Uterus (tissue), 2 donors: ENCODE measurements around the gene RGS6.

ENCODE experiments used
- POLR2A ChIP-seq, 2 donors: fragments of 450-650 bp; IDR thresholded peaks; one replicate each; pipeline ENCODE4 v1.6.1; 2016; ENCODE audit warnings: antibody characterized with exemption in 2 of 2, mild to moderate bottlenecking in 1 of 2, moderate library complexity in 1 of 2
- TF ChIP-seq, protein P1 (sequence below), 4 experiments: fragments of 200-600 bp in 2 of 4; fragments of 450-650 bp in 2 of 4; sonication (generic) in 2 of 4; IDR thresholded peaks; one replicate each; pipeline ENCODE4 v1.5.1; 2016 to 2019; ENCODE audit warnings: antibody characterized with exemption in 4 of 4, mild to moderate bottlenecking in 2 of 4, moderate library complexity in 1 of 4

DNA sequence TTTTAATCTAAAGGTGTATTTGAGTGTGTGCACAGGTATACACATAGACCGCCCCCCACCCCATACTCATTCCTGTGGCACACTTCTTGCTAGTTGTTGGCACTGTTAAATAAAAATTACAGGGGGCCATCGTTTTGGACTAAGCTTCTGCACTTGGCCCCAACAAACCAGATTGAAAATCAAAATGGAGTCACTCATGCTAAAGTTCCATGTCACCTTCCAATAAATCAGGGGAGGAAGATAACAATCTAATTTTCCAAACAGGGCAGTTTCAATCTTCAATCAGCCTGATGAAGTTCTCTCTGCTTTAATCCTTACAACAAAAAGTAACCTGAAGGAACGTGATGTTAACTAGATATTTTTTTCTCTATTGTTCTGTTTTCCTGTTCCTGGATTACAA, 78.2 kb downstream of the RGS6 start:
- TF ChIP-seq, protein P1, sequence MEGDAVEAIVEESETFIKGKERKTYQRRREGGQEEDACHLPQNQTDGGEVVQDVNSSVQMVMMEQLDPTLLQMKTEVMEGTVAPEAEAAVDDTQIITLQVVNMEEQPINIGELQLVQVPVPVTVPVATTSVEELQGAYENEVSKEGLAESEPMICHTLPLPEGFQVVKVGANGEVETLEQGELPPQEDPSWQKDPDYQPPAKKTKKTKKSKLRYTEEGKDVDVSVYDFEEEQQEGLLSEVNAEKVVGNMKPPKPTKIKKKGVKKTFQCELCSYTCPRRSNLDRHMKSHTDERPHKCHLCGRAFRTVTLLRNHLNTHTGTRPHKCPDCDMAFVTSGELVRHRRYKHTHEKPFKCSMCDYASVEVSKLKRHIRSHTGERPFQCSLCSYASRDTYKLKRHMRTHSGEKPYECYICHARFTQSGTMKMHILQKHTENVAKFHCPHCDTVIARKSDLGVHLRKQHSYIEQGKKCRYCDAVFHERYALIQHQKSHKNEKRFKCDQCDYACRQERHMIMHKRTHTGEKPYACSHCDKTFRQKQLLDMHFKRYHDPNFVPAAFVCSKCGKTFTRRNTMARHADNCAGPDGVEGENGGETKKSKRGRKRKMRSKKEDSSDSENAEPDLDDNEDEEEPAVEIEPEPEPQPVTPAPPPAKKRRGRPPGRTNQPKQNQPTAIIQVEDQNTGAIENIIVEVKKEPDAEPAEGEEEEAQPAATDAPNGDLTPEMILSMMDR (IDR thresholded peaks at IDR 0.05) = no peak
- no peak for TF ChIP-seq POLR2A (IDR thresholded peaks at IDR 0.05)
